PC-3 (cell line): ENCODE measurements around the gene OPN1SW.

Experiments used
- CTCF ChIP-seq: fragments of 300-600 bp; sonication (generic); conservative IDR thresholded peaks from 2 replicates; pipeline ENCODE4 v1.5.1; 2017; ENCODE audit warnings: antibody characterized with exemption, low read depth, mild to moderate bottlenecking, low read length
- EZH2 ChIP-seq: fragments of 300-600 bp; sonication (generic); IDR thresholded peaks from one replicate; pipeline ENCODE4 v1.6.1; 2017; ENCODE audit warnings: antibody characterized with exemption, mild to moderate bottlenecking, low read length; ENCODE audit not compliant: unreplicated experiment
- EZH2phosphoT487 ChIP-seq: fragments of 300-600 bp; sonication (generic); IDR thresholded peaks from 2 replicates; pipeline ENCODE4 v1.6.1; 2018; ENCODE audit warnings: mild to moderate bottlenecking, antibody characterized with exemption, low read length, borderline replicate concordance

GRCh38 chr7:128755075-128755818, 20.3 kb downstream of the OPN1SW start:
- TF ChIP-seq CTCF (no peak), EZH2 (no peak), EZH2phosphoT487 (no peak)
